ENCODE results near the gene DPH7. TPM values are rescaled to one million over a fixed set of nuclear protein-coding genes. Genes with fewer than 3 reads are reported as not detected.
"Not testable (repeated sequence)": the region's sequence is repeated elsewhere in the genome, so short reads cannot be mapped to it uniquely, and the experiment has no call there.

Gene DPH7
- total and polyA plus RNA-seq, 2 donors, result 21.2 to 28.8 TPM

- Histone ChIP-seq H3K4me3 (ENCODE audit: low read depth, low read length) (no peak overlapping the region), H3K27ac (ENCODE audit: low read depth) (no peak overlapping the region), H3K36me3 (ENCODE audit: insufficient read depth) (peaks cover 2% of the 10 kb centered on the region), H3K4me1 (ENCODE audit: insufficient read depth) (no peaks in the 10 kb centered on the region)
- WGBS, result 81% methylated on average over 24 of the region's 24 CpGs
- no peak for DNase-seq (ENCODE audit: extremely low spot score)
Measured at GRCh38 chr9:137556069-137556838, 22.5 kb downstream of the DPH7 start.

GRCh38 chr9:137555179-137555578 lies 23.5 kb downstream of the DPH7 start:
- no peak overlapping the region for H3K4me3 ChIP-seq (ENCODE audit: low read depth, low read length)
- H3K36me3 ChIP-seq (ENCODE audit: insufficient read depth), result peaks cover 2% of the 10 kb centered on the region
- no peaks in the 10 kb centered on the region for H3K4me1 ChIP-seq (ENCODE audit: insufficient read depth)
- no peak overlapping the region for H3K27ac ChIP-seq (ENCODE audit: low read depth)
- 90% methylated on average over 10 of the region's 10 CpGs for WGBS
- DNase-seq (ENCODE audit: extremely low spot score), result no peak

DNA sequence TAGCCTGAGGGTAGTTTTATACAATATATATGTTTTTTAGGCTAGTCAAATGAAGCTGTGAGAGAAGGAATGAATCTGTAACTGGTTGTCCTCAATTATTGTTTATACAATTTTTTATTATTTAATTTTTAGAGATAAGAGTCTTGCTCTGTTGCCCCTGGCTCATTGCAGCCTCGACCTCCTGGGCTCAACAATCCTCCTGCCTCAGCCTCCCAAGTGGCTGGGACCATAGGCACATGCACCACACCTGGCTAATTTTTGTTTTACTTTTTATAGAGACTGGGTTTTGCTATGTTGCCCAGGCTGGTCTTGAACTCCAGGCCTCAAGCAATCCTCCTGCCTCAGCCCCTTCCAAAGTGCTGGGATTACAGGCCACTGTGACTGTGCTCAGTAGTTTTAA lies 24.4 kb downstream of the DPH7 start:
- Histone ChIP-seq H3K4me1 (ENCODE audit: insufficient read depth) (no peaks in the 10 kb centered on the region), H3K4me3 (ENCODE audit: low read depth, low read length) (no peak overlapping the region), H3K36me3 (ENCODE audit: insufficient read depth) (peaks cover 2% of the 10 kb centered on the region), H3K27ac (ENCODE audit: low read depth) (no peak overlapping the region)
- no peak for DNase-seq (ENCODE audit: extremely low spot score)
- 81% methylated on average over 1 of the region's 1 CpG for WGBS

DNA sequence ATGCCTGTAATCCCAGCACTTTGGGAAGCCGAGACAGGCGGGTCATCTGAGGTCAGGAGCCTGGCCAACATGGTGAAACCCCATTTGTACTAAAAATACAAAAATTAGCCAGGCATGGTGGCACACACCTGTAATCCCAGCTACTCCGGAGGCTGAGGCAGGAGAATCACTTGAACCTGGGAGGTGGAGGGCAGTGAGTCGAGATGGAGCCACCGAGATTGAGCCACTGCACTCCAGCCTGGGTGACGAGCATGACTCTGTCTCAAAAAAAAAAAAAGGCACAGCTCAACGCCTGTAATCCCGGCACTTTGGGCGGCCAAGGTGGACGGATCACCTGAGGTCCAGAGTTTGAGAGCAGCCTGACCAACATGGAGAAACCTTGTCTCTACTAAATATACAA lies 25.1 kb downstream of the DPH7 start:
- not testable (repeated sequence) for H3K36me3 ChIP-seq (ENCODE audit: insufficient read depth); H3K27ac ChIP-seq (ENCODE audit: low read depth); DNase-seq (ENCODE audit: extremely low spot score); H3K4me1 ChIP-seq (ENCODE audit: insufficient read depth); H3K4me3 ChIP-seq (ENCODE audit: low read depth, low read length)
- 91% methylated on average over 10 of the region's 10 CpGs for WGBS

DNA sequence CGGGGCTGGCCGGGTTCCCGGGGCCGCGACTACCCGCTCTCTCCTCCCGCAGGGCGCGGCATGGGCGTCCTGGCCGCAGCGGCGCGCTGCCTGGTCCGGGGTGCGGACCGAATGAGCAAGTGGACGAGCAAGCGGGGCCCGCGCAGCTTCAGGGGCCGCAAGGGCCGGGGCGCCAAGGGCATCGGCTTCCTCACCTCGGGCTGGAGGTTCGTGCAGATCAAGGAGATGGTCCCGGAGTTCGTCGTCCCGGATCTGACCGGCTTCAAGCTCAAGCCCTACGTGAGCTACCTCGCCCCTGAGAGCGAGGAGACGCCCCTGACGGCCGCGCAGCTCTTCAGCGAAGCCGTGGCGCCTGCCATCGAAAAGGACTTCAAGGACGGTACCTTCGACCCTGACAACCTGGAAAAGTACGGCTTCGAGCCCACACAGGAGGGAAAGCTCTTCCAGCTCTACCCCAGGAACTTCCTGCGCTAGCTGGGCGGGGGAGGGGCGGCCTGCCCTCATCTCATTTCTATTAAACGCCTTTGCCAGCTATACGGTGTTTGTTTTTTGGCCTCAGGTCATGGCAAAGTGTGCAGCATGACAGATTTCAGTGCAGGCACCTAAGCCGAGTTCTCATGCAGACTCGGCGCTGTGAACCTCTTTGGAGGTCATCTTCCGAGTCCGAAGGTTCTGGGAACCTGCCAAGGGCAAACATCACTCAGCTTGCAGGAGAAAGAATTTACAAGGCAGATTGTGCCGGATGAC lies 26.5 kb downstream of the DPH7 start:
- Histone ChIP-seq H3K4me3 (ENCODE audit: low read depth, low read length) (peak overlapping the region; percentile 76), H3K36me3 (ENCODE audit: insufficient read depth) (peaks cover 2% of the 10 kb centered on the region), H3K27ac (ENCODE audit: low read depth) (peak overlapping the region; percentile 71), H3K4me1 (ENCODE audit: insufficient read depth) (no peaks in the 10 kb centered on the region)
- WGBS, result 9% methylated on average over 58 of the region's 58 CpGs
- DNase-seq (ENCODE audit: extremely low spot score), result no peak

GRCh38 chr9:137551264-137552021 lies 27.3 kb downstream of the DPH7 start, which contains the start of gene MRPL41:
MRPL41 (plus strand) TSS chr9:137551879; CDS start chr9:137552082, 203 bp downstream.
- 2% methylated on average over 106 of the region's 106 CpGs for WGBS
- peak; percentile 45 for DNase-seq (ENCODE audit: extremely low spot score)
- Histone ChIP-seq H3K4me1 (ENCODE audit: insufficient read depth) (no peaks in the 10 kb centered on the region), H3K36me3 (ENCODE audit: insufficient read depth) (peaks cover 2% of the 10 kb centered on the region), H3K27ac (ENCODE audit: low read depth) (peak within 1 kb of the TSS; percentile 90), H3K4me3 (ENCODE audit: low read depth, low read length) (peak within 1 kb of the TSS; percentile 76)

DNA sequence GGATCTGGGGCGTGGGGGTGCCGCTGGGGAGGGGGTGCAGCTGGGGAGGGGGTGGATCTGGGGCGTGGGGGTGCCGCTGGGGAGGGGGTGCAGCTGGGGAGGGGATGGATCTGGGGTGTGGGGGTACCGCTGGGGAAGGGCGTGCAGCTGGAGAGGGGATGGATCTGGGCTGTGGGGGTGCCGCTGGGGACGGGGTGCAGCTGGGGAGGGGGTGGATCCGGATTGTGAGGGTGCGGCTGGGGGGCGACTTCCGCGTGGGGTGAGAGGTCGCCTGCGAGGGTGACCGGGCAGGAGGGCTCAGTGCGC lies 27.8 kb downstream of the DPH7 start:
- H3K36me3 ChIP-seq (ENCODE audit: insufficient read depth); DNase-seq (ENCODE audit: extremely low spot score); H3K4me1 ChIP-seq (ENCODE audit: insufficient read depth): not testable (repeated sequence)
- Histone ChIP-seq H3K4me3 (ENCODE audit: low read depth, low read length) (peak overlapping the region; percentile 76), H3K27ac (ENCODE audit: low read depth) (peak overlapping the region; percentile 90)
- WGBS, result under 1% methylated on average over 17 of the region's 17 CpGs

- peak; percentile 66 for DNase-seq (ENCODE audit: extremely low spot score)
- Histone ChIP-seq H3K4me3 (ENCODE audit: low read depth, low read length) (peak within 1 kb of the TSS; percentile 76), H3K27ac (ENCODE audit: low read depth) (peak within 1 kb of the TSS; percentile 90), H3K36me3 (ENCODE audit: insufficient read depth) (no peaks in the 10 kb centered on the region), H3K4me1 (ENCODE audit: insufficient read depth) (no peaks in the 10 kb centered on the region)
- 6% methylated on average over 13 of the region's 13 CpGs for WGBS
Measured at GRCh38 chr9:137550231-137550621, 28.5 kb downstream of the DPH7 start, which contains the start of gene PNPLA7. PNPLA7 (minus strand) TSS chr9:137550402; CDS start chr9:137550197, 205 bp downstream.

DNA sequence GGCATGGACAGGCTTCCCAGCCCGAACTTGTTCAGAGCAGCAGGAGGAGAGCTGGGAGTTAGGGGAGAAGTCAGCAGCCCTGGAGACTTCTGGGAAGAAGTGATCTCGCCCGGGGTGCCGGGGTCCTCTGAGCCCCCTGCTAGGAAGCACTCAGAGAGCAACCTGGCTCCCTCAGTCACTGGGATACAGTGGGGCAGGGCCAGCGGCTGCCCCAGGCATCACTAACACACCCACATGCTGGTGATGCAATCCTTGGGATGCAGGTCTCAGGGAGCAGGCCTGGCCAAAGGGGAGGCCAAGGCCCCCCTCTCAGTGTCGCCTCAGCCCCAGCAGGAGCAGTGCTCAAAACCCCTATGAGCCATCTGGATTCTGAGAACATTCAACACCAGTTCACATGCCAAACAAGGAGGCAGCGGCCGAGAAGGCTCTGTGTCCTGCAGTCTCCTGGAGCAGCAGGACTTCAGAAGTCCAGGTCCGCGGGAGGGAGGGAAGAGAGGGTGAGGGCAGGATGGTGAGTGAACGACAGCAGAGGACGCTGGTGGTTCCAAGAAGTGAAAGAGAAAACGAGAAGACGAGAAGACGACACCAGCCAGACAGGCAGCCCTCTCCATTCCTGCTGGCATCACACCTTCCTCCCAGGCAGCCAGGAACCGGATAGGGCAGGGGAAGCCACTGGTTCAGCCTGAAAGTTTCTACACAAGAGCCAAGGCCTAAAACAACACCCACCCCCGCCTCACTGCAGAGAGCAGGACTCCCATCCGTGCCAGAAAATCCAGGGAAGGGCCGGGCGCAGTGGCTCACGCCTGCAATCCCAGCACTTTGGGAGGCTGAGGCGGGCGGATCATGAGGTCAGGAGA lies 30.8 kb downstream of the DPH7 start:
- Histone ChIP-seq H3K4me1 (ENCODE audit: insufficient read depth) (no peaks in the 10 kb centered on the region), H3K36me3 (ENCODE audit: insufficient read depth) (no peaks in the 10 kb centered on the region), H3K27ac (ENCODE audit: low read depth) (no peak overlapping the region), H3K4me3 (ENCODE audit: low read depth, low read length) (no peak overlapping the region)
- 88% methylated on average over 23 of the region's 23 CpGs for WGBS
- DNase-seq (ENCODE audit: extremely low spot score), result no peak

GRCh38 chr9:137545123-137545522 lies 33.6 kb downstream of the DPH7 start:
- Histone ChIP-seq H3K4me3 (ENCODE audit: low read depth, low read length) (no peak overlapping the region), H3K27ac (ENCODE audit: low read depth) (no peak overlapping the region), H3K36me3 (ENCODE audit: insufficient read depth) (peaks cover 4% of the 10 kb centered on the region), H3K4me1 (ENCODE audit: insufficient read depth) (no peaks in the 10 kb centered on the region)
- 75% methylated on average over 10 of the region's 10 CpGs for WGBS
- DNase-seq (ENCODE audit: extremely low spot score), result no peak

- Histone ChIP-seq H3K36me3 (ENCODE audit: insufficient read depth) (peaks cover 4% of the 10 kb centered on the region), H3K27ac (ENCODE audit: low read depth) (no peak overlapping the region), H3K4me1 (ENCODE audit: insufficient read depth) (no peaks in the 10 kb centered on the region), H3K4me3 (ENCODE audit: low read depth, low read length) (no peak overlapping the region)
- no peak for DNase-seq (ENCODE audit: extremely low spot score)
- 80% methylated on average over 12 of the region's 12 CpGs for WGBS
Measured at GRCh38 chr9:137544176-137544760, 34.5 kb downstream of the DPH7 start.

DNA sequence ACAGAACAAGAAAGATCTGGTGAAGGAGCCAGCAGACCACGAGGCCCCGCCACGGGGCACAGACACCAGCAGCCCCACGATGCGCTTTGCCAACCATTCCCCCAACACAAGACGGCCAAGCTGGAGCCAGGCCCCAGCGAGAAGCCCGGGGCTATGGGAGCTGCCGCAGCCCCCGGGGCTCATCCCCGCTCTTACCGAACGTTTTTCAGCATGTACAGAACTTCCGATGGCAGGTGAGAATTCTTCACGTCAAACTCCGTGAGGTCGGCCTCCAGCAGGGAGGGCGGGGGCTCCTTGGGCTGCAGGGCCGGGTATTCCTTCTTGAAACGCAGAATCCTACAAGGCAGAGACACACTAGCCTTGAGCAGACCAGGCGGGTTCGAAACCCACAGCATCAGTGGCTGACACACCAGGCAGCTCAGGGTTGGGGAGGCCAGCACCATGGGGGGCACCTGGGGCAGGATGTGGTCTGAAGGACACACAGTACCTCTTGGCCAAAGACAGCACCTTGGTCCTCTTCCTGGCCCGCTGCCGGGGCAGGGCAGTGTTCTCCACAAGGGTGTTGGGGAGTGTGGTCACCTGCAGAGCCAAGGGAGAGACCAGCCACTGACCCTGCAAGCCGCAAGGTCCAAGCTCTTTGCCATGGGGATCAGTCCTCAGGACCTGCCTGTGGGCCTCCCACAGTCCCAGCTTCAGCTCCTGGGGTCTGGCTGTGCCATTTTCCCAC lies 35.3 kb downstream of the DPH7 start:
- Histone ChIP-seq H3K36me3 (ENCODE audit: insufficient read depth) (peaks cover 4% of the 10 kb centered on the region), H3K4me3 (ENCODE audit: low read depth, low read length) (no peak overlapping the region), H3K4me1 (ENCODE audit: insufficient read depth) (no peaks in the 10 kb centered on the region), H3K27ac (ENCODE audit: low read depth) (no peak overlapping the region)
- 94% methylated on average over 25 of the region's 25 CpGs for WGBS
- DNase-seq (ENCODE audit: extremely low spot score), result no peak

Measured in urinary bladder (tissue), 4 donors.